ENCODE measurements around the gene MIOS.
"Not testable (repeated sequence)": the region's sequence is repeated elsewhere in the genome, so short reads cannot be mapped to it uniquely, and the experiment has no call there.

The MIOS gene

DNA sequence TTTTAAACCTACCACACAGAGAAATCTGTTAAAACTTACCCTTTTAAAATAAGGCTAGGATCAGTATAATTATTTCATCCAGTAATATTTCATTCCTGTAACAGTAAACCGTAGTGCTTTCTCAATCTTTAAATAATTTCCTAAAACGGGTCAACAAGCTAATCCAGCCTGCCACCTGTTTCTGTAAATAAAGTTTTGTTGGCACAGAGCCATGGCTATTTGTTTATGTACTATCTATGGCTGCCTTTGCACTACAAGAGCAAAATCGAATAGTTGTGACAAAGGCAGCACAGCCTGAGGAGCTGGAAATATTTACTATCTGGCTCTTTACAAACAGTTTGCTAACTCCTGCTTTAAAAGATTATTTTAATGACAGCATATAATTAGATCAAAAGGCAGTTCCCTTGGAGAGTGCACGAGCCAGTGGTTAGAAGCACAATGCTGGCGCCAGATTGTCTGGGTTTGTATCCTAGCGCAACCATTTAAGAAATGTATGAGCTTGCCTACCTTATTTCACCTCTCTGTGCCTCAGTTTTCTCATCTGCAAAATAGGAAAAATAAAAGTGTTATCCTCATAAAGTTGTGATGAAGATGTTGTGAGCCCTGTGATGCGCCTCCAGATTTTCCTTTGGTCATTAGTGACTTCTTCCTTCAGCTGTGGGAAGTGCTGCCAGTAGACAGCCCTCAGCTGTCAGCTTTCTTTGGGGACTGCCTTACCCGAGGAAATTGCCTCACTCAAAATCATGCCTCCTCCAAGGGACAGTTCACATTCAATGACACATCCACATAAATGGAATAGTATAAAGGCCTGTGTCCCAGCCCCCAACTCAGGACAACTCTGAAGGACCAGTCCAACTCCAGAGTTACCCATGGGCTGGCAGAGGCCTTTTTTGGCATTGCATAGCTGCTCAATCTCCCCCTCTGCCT lies 11.8 kb upstream of the MIOS start:
- DNase-seq, result no peak

DNA sequence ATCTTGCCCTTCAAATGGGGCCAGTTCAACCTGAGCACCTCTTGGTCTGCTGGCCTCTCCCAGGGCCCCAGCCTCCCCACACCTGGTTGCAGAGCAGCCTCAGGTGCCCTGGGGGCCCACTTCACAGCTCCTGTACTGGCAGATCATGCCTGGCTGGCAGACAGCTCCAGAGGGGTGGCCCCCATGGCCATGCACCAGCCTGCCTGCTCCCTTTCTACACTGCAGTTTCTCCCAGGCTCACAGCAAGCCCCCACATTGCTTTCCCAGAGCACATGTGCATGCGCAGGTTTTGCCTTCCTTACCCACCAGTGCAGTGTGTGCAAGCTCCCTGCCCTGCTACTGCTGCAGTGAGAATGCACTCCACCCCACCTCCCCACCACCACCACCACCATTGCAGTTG lies 9.8 kb upstream of the MIOS start:
- DNase-seq, result no peak

DNA sequence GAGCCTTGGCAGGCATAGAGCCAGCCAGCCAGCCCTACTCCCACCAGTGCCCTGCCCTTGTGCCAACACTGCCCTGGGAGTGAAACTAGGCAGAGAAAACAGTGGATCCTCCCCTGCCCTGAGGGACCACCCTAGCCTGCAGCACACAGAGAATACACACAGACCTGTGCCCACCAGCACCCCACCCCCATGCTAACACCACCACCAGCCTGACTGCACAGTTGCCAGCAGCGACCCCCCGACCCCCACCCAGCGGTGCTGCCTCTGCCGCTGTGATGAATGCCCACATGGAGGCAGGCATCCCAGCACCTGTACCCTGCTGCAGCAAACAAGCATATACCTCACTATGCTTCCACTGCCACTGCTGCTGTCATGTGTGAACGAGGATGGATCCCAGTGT lies 9.4 kb upstream of the MIOS start:
- DNase-seq, result no peak

DNA sequence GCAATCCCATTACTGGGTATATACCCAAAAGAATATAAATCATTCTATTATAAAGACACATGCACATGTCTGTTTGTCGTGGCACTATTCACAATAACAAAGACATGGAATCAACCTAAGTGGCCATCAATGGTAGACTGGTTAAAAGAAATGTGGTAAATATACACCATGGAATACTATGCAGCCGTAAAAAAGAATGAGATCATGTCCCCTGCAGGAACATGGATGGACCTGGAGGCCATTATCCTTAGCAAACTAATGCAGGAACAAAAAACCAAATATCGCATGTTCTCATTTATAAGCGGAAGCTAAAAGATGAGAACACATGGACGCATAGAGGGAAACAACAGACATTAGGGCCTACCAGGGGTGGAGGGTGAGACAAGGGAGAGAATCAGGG lies 5.1 kb upstream of the MIOS start:
- DNase-seq, result not testable (repeated sequence)

DNA sequence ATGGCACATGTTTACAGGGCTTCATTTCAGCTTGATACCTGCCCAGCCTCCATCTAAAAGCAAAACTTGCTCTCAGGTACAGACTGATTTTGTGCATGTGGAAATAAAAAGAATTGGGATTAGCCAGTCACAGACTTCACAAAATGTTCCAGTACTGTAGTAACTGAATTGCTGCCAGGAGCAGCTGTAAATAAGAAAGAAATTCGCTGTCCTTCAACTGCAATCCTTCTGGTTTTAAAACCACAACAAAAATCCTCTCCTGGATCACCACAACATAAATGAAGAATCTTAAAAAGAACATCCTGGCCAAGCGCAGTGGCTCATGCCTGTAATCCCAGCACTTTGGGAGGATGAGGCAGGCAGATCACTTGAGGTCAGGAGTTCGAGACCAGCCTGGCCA lies 3.9 kb upstream of the MIOS start:
- no peak for DNase-seq

DNA sequence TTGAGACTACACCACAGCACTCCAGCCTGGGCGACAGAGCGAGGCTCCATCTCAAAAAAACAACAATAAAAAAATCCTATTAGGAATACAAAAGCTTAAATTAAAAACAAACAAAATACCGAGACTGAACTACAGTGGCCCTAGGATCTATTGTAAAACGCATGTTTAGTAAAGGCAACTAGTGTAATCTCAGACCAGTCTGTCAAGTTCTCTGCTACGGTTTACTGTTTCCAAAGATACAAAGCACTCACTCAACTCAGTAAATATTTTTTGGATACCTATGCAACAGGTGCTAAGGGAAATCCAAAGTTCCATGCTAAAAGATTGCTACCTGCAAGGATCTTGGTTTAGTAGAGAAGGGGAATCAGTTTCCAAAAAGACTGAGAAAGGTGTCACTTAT lies 3.4 kb upstream of the MIOS start:
- no peak for DNase-seq

DNA sequence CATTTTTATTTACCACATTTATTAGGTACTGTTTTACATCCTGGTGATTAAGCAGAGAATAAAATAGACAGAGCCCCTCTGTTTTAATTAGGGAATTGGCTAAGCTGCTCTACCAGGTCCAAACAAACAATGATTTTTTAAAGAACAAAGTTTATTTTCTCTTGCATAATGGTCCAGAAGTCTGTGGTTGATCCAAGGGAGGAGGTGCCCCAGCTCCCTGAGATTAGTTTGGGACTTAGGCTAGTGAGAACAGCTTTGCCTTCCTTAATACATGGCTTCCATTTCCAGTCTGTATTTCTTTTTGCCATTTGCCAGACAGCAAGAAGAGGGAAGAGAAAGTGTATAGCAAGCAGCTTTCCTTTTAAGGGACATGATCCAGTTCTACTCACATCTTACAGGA lies 2.9 kb upstream of the MIOS start:
- DNase-seq, result no peak

DNA sequence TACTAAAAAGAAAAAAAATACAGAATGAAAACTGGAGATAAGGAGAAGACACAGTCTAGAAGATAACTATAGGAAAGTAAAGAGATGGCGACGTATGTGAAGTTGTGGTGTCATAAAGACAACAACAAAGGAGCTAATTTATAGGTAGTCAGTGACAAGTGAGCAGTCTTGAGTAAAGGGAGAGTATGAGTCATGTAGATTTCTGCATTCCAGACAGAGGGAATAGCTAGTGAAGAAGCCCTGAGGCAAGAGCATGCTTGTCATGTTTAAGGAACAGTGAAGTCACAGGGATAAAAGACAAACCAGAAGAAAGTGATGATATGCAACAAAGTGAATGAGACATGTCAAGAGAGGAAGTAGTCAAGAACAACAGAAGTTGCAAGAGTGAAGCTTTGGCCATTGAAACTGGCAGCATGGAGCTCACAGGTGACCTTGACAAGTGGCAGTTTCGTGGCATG lies 2.3 kb upstream of the MIOS start:
- no peak for DNase-seq

DNA sequence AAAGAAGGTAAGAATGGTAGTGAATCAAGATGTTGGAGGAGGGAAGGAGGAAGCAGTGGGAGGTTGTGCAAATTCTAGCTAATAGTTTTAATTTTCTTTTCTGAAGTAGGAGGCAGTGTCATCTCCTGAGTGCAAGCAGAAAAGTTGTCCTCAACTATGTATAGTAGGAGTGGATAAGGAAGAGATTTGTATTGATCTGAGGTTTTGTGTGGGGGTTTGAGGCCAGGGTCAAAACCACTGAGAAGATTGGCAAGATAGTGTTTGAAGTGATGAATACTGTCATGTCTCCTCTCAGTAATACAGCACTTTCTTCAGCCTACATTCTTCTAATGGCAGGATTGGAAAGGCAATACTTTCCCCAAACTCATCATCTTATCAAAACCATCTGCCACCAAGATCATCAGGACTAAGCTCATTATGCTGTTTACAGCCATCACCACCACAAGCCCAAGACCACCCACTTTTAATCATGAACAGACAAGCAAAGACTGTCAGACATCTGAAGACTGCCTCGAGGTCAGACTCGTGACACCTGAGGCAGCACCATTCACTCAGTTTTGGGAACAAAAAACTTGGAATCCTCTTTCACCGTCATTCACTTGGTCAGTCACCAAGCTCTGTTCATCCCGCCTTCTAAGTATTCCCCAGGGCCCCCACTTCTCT lies 1.5 kb upstream of the MIOS start:
- no peak for DNase-seq

DNA sequence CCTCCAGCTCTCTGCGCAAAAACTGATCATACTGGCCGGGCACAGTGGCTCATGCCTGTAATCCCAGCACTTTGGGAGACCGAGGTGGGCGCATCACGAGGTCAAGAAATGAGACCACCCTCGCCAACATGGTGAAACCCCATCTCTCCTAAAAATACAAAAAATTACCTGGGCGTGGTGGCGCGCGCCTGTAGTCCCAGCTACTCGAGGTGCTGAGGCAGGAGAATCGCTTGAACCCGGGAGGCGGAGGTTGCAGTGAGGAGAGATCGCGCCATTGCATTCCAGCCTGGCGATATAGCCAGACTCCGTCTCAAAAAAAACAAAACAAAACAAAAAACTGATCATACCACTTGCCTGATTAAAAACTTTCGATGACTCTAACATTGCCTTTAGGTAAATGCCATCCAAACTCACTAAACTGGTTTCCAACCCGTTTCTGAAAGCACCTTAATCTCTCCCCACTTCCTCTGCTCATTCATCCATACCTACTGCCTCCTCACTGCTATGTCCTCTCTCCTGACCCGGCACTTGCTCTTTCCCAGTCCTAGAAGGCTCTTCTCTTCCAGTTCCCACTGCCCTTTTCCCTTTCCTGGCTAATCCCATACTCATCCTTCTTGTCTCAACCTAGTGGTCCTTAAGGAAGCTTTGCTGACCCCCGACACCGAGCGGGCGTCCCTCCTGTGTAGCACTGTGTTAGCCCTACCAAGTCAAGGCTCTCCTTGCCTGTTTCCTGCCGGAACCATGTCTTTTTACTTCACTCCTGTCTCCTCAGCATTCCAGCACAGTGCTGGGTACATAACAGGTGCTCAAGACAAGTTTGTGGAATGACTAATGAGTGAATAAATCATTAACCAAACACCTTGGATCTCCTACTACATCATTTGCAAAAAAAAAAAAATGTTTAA lies 686 bp upstream of the MIOS start:
- no peak for DNase-seq

DNA sequence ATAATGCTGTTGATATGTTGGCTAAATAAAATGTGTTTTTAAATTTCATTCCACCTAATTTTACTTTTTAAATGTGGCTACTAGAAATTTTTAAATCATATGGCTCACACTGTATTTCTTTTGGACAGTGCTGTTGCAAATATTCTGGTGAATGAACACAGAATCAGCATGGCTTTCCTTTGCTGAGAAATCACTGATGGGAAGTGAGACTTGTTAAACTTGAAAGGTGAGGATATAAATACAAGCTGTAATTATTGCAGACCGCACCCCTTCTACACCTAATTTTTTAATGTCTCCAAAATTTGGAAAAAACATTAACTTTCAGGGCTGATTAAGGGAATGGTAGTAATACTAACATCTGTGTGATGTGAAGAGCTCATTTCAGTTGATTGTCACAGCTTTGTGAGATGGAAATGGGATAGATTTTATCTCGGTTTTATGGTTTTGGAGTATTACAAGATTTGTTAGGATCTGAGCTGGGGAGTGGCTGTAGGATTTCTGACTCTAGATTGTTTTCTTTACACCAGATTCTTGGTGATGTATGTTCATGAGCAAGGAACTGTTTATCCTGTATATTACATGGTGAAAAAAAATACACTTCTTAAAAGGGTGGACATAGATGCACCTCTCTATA lies 1.3 kb downstream of the MIOS start:
- no peak for DNase-seq

DNA sequence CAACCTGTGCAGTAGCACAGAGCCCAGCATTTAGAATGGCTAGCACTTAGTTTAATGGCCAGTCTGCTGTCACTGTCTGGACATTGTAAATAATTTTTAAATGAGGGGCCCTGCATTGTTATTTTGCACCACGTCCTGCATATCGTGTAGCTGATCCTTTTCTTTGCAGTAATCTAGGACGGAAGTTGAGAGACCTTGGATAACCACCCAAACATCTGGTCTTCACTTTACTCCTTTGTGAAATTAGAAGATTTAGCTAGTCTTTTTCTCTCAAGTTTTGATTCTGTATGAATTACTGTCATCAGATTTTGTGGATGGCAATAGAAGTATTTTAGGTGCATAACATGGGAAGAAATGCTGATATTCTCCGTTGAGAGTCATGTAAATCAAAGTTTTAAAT lies 1.9 kb downstream of the MIOS start:
- no peak for DNase-seq

DNA sequence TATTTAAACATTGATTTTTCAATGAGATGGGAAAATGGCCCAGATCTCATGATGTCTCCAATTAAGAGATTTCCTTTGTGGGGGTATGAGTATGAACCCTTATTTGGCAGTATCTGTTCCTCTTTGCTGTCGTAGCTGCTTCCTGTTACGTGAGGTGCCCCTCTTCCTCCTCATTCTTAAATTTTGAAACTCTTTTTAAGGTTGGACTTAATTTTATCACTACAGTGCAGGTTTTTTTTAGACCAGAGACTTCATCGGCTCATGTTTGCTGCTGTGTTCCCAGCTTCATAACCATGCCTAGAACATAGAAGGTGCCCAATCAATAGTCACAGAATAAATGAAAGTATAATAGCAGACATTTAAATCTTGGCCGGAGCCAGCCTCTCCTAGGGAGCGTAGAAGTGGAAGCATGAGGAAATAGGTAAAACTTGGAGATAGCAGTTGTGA lies 2.4 kb downstream of the MIOS start:
- DNase-seq, result no peak

DNA sequence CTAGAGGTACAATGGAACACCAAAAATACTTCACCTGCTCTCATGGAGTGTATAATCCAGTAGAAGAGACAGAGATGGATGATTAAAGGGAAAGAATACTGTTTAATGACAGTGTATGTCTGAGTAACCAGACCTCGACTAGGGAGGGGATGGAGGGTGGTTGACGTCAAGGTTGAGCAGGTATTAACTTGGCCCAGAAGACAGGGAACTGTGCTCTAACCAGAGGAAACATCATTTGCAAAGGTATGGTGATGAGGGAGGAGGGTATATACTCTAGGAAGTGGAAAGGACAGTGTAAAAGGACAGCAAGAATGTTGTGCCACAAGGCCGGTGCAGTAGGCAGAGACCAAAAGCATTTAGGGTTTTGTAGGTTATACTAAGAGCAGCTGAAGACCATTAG lies 2.9 kb downstream of the MIOS start:
- no peak for DNase-seq

DNA sequence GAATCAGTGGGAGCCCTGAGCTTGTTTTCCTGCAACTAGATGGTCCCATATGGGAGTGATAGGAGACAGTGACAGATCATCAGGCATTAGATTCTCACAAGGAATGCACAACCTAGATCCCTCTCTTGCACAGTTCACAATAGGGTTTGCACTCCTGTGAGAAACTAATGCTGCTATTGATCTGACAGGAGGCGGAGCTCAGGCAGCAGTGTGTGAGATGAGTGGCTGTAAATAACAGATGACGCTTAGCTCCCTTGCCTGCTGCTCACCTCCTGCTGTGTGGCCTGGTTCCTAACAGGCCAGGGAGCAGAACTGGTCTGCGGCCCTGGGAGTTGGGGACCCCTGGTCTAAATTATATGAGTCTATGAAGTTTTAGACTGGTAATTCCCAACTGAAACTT lies 3.9 kb downstream of the MIOS start:
- DNase-seq, result no peak

DNA sequence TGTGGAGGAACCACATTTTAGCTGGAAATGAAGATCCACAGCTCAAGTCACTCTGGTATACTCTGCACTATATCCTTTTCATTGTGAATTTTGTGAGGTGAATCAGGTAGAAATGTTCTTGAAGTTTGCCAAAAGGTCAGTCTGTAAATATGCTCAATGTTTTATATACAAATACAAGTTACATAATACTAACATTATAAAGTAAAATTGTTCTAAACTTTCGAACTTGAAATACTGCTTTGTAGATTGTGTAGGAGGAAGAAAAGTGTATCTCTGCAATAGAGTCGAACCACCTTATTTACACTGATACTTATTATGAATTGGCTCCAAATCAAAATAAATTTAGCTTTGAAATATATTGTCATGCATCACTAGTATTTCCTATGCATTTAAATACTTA lies 7.0 kb downstream of the MIOS start:
- DNase-seq, result no peak

DNA sequence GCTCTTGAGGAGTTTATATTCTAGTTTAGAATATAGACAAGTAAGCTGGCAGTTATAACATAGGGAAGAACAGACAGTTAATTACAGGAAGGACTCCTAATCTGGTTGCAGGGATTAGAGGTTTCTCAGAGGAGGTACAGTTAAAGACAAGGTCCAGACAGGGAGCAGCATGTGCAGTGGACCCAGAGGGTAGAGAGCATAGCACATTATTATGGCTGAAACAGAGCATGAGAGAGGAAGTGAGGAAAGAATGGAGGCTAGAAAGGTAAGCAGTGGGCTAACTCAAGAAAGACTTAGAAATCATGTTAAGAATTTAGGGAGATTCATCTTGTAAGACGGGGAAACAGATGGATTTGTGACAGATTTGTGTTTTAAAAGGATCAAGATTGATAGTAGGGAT lies 9.7 kb downstream of the MIOS start:
- DNase-seq, result no peak

DNA sequence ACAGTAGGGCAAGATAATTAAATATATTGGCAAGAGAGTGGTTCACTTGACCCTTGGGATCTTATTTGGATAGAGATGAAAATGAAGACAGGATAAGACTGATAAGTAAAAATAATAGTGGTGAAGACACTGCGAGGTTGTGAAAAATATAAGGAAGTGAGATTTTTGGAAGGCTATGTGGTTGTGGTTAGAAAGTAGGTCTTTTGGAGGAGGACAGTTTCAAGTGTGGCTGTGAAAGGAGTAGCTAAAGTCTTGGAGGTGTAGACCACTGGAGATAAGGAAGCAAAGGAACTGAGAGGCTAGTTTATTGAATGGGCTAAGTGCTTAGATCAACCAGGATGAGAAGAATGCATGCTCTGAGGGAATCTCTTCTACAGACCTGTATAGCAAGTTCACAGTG lies 11.2 kb downstream of the MIOS start:
- DNase-seq, result no peak

DNA sequence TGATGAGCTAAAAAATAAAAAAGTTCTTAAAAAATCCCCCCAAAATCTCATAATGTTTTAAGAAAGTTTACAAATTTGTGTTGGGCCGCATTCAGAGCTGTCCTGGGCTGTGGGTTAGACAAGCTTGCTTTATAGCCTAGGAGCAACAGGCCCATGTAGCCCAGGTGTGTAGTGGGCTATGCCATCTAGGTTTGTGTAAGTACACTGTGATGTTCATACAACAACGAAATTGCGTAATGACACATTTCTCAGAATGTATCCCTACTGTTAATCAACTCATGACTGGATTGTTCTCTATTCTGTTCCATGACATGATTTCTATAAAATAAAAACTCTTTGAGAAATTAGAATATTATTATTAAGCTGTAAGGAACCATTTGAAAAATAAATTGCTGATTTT lies 13.0 kb downstream of the MIOS start:
- DNase-seq, result no peak

DNA sequence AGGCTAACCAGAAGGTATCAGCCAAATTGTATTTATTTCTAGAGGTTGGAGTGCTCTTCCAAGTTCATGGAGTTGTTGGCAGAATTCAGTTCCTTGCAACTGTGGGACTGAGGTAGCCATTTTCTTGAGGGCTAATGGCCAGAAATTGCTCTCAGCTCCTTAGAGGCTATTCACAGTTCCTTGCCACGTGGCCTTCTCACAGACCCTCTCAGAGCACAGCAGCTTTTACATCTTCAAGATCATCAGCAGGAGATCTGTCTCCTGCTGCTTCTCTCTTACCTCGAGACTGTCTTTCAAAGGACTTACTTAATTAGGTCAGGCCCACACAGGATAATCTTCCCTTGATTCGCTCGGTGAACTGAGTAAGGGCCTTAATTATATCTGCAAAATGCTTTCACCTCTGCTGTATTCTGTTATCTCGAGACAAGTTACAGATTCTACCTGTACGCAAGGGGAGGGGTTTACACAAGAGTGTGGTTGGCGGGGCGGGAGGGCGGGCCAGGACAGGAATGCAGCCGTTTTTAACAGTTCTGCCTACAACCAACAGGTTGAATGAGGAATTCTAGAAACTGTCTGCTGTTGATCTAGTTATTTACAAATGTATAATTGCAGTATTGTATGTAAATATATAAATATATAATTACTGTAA lies 15.0 kb downstream of the MIOS start:
- no peak for DNase-seq

DNA sequence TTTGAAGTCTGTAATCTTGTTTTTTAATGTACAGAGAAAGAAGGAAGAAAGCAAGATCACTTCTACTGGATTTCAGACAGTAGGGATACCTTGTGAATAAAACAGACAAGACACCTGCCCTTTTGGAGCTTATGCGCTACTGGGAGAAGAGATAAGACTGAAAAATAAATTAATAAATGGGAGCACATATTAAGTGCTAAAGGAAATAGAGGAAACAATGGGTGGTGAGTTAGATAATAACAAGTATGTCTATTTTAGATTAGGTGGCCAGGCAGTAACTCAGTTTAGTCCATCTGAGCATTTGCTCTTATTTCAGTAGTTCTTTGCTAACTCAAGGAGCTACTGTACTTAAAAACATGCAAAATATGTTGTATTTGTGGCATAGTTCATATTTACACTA lies 15.9 kb downstream of the MIOS start:
- DNase-seq, result no peak

DNA sequence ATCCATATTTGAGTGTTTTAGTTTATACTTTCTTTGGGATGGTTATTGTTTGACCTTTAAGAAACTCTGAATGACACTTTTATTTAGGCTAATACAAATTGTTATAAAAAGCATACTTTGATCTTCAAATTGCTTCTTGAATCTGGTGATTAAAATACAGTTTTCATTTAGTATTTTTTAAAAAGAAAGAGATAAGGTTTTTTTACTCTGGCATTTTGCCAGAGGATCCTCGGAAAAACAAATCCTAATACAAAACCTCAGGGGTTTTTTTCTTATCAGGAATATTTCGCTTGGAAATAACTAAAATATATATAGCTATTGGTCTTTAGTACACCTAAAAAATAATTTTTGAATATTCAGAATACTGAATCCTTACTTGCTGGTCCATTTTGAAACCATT lies 17.0 kb downstream of the MIOS start:
- no peak for DNase-seq
